ENCODE measurements around the gene KRT40. TPM values are rescaled to one million over a fixed set of nuclear protein-coding genes. Genes with fewer than 3 reads are reported as not detected.
A peak's percentile ranks its signal among the peaks of the same experiment; 100 is the strongest.

The KRT40 gene
- total and polyA plus RNA-seq, 2 experiments from 2014 or later = not detected

DNA sequence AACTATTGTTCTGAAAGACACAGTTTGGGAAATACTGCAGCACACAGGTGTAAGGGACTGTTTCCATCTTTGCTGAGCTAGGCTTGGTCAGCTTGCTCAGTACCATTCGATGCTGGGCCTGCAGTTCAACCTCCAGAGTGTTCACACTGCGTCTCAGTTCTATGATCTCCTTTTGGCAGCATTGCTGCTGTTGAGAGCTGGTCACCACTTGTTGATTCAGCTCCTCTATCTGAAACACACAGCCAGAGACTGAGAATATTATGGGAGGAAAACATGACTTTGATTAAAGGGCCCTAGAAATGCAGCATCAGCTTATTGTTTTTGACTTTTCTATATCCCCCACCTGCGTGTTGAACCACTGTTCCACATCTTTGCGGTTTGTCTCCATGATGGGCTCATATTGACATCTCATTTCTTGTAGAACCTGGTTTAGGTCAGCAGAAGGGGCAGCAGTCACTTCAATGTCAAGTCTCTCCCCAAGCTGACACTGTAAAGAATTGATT lies 22.0 kb downstream of the KRT40 start:
- peaks cover 27% of the 10 kb centered on the region for H3F3A ChIP-seq (ENCODE audit: insufficient read depth)
- no peaks in the 10 kb centered on the region for H4K20me1 ChIP-seq (ENCODE audit: insufficient read depth)
- H3K9me2 ChIP-seq (ENCODE audit: insufficient read depth) = no peaks in the 10 kb centered on the region
- H3K4me3 ChIP-seq = no peak overlapping the region
- 82 to 91% methylated on average over 4 of the region's 4 CpGs for WGBS, 2 experiments (ENCODE audit: low coverage in 1 of 2, low lambda C conversion rate in 2 of 2, missing lambda C conversion rate in 2 of 2)
- no peak overlapping the region for H3K9ac ChIP-seq
- in situ Hi-C loops (cut with MboI) = no loop called here
- H3K79me2 ChIP-seq (ENCODE audit: insufficient read depth) = no peaks in the 10 kb centered on the region
- DNase-seq = no peak
- H3K4me2 ChIP-seq (ENCODE audit: unreplicated experiment) = no peak overlapping the region
- H3K4me1 ChIP-seq (ENCODE audit: insufficient read depth) = peaks cover 26% of the 10 kb centered on the region
- H3K36me3 ChIP-seq (ENCODE audit: low read depth) = no peaks in the 10 kb centered on the region
- no peak overlapping the region for H2AFZ ChIP-seq
- H3K9me3 ChIP-seq (ENCODE audit: low read depth) = no peaks in the 10 kb centered on the region
- H3K27me3 ChIP-seq (replicated peaks; ENCODE audit: insufficient read depth) = no peaks in the 10 kb centered on the region
- TF ChIP-seq EZH2phosphoT487 (IDR thresholded peaks at IDR 0.05; ENCODE audit: insufficient read depth, low read depth) (no peak), EZH2 (IDR thresholded peaks at IDR 0.05; ENCODE audit: insufficient read depth, poor library complexity, severe bottlenecking) (no peak)
- no peak overlapping the region for H3K27ac ChIP-seq

DNA sequence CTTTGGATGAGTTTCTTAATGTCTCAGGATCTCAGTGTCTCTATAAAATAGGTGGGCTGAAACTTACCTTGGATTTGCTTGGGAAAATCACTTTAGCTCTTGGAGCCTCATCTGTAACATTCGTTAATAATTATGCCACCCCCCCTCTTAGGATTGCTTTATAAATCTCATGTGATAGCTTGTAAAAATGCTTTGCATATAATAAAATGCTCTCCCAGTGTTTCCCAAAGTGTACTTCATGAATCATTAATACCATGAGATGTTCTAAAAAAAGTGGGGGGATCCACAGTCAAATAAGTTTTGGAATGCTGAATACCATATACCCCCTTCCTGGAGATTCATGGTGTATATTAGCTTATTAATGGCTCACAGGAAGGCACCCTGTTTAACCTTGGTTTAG lies 22.5 kb downstream of the KRT40 start:
- Histone ChIP-seq H3K4me1 (ENCODE audit: insufficient read depth) (peaks cover 31% of the 10 kb centered on the region), H2AFZ (no peak overlapping the region), H3K4me3 (no peak overlapping the region), H3K36me3 (ENCODE audit: low read depth) (no peaks in the 10 kb centered on the region), H3K4me2 (ENCODE audit: unreplicated experiment) (no peak overlapping the region), H3K27me3 (replicated peaks; ENCODE audit: insufficient read depth) (no peaks in the 10 kb centered on the region), H3K9me2 (ENCODE audit: insufficient read depth) (no peaks in the 10 kb centered on the region), H3K9ac (no peak overlapping the region), H3K9me3 (ENCODE audit: low read depth) (no peaks in the 10 kb centered on the region), H4K20me1 (ENCODE audit: insufficient read depth) (no peaks in the 10 kb centered on the region), H3F3A (ENCODE audit: insufficient read depth) (peaks cover 31% of the 10 kb centered on the region), H3K27ac (no peak overlapping the region), H3K79me2 (ENCODE audit: insufficient read depth) (no peaks in the 10 kb centered on the region)
- TF ChIP-seq EZH2phosphoT487 (IDR thresholded peaks at IDR 0.05; ENCODE audit: insufficient read depth, low read depth) = no peak
- no peak for TF ChIP-seq EZH2 (IDR thresholded peaks at IDR 0.05; ENCODE audit: insufficient read depth, poor library complexity, severe bottlenecking)
- in situ Hi-C loops (cut with MboI) = no loop called here
- DNase-seq = no peak
- WGBS, 2 experiments (ENCODE audit: low coverage in 1 of 2, low lambda C conversion rate in 2 of 2, missing lambda C conversion rate in 2 of 2) = 17 to 22% methylated on average over 1 of the region's 1 CpG

- Histone ChIP-seq H3K9me2 (ENCODE audit: insufficient read depth) (no peaks in the 10 kb centered on the region), H3K9ac (no peak overlapping the region), H3K27ac (no peak overlapping the region), H3F3A (ENCODE audit: insufficient read depth) (peaks cover 43% of the 10 kb centered on the region), H3K36me3 (ENCODE audit: low read depth) (no peaks in the 10 kb centered on the region), H3K9me3 (ENCODE audit: low read depth) (no peaks in the 10 kb centered on the region), H3K79me2 (ENCODE audit: insufficient read depth) (no peaks in the 10 kb centered on the region), H3K4me1 (ENCODE audit: insufficient read depth) (peaks cover 44% of the 10 kb centered on the region), H3K4me2 (ENCODE audit: unreplicated experiment) (no peak overlapping the region), H3K27me3 (replicated peaks; ENCODE audit: insufficient read depth) (no peaks in the 10 kb centered on the region), H3K4me3 (no peak overlapping the region), H2AFZ (no peak overlapping the region), H4K20me1 (ENCODE audit: insufficient read depth) (no peaks in the 10 kb centered on the region)
- TF ChIP-seq EZH2 (IDR thresholded peaks at IDR 0.05; ENCODE audit: insufficient read depth, poor library complexity, severe bottlenecking) (no peak), EZH2phosphoT487 (IDR thresholded peaks at IDR 0.05; ENCODE audit: insufficient read depth, low read depth) (no peak)
- in situ Hi-C loops (cut with MboI) = no loop called here
- DNase-seq = no peak
- WGBS, 2 experiments (ENCODE audit: low coverage in 1 of 2, low lambda C conversion rate in 2 of 2, missing lambda C conversion rate in 2 of 2) = 98% methylated on average over 10 of the region's 10 CpGs
These were observed 24.0 kb downstream of the KRT40 start for GRCh38 chr17:40960144-40960543.

DNA sequence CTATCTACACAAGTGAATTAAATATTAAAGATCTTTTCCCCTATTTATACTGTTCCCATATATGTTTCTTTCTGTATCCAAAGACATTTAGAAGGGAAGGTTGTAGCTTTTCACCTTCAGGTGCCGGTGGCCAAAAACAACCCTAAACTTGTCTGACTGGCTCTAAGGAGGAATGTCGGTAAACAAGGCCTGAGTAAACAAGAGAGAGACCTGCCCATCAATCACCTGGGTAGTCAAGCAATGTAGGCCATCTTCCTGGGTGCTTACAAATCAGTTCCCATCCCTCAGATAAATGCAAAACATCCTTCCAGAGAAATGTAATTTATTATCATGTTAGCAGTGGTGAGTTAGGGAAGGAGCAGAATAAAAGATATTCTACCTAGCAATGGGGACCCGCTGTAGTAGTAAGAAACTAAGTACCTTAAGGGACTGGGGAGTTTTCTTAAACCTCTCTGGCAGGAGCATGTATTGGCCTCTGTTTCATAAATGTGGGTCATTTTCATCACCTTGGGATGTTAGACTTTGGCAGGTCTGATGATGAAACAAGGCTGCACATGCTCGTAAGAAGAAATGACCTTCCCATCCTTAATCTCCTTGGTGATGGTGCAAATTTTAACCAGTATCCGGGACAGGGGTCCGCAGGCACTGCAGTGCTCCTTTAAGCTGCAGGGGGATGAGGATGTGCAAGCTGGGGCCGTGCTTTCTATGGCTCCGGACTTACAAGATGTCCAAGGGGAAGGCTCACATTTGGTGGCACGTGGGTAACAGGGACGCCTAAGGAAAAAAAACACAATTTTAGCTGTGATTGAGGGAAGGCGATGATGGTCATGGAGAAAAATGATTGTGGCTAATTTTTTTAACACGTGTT lies 25.8 kb downstream of the KRT40 start:
- Histone ChIP-seq H3K9me3 (ENCODE audit: low read depth) (no peaks in the 10 kb centered on the region), H3K4me3 (no peak overlapping the region), H3F3A (ENCODE audit: insufficient read depth) (peaks cover 59% of the 10 kb centered on the region), H3K4me2 (ENCODE audit: unreplicated experiment) (peak overlapping the region; percentile 21), H3K9ac (0 out of 2 replicates have a peak overlapping the region, but pooled peaks have one; percentile 19), H4K20me1 (ENCODE audit: insufficient read depth) (no peaks in the 10 kb centered on the region), H3K27ac (peak overlapping the region; percentile 72), H3K9me2 (ENCODE audit: insufficient read depth) (no peaks in the 10 kb centered on the region), H3K36me3 (ENCODE audit: low read depth) (no peaks in the 10 kb centered on the region), H3K4me1 (ENCODE audit: insufficient read depth) (peaks cover 61% of the 10 kb centered on the region), H3K27me3 (replicated peaks; ENCODE audit: insufficient read depth) (no peaks in the 10 kb centered on the region), H3K79me2 (ENCODE audit: insufficient read depth) (no peaks in the 10 kb centered on the region), H2AFZ (no peak overlapping the region)
- in situ Hi-C loops (cut with MboI) = no loop called here
- TF ChIP-seq EZH2 (IDR thresholded peaks at IDR 0.05; ENCODE audit: insufficient read depth, poor library complexity, severe bottlenecking) = no peak
- no peak for TF ChIP-seq EZH2phosphoT487 (IDR thresholded peaks at IDR 0.05; ENCODE audit: insufficient read depth, low read depth)
- DNase-seq = no peak
- WGBS, 2 experiments (ENCODE audit: low coverage in 1 of 2, low lambda C conversion rate in 2 of 2, missing lambda C conversion rate in 2 of 2) = 87 to 88% methylated on average over 12 of the region's 12 CpGs
